ENCODE results near the gene TSPAN16.
"Not testable (repeated sequence)": the region's sequence is repeated elsewhere in the genome, so short reads cannot be mapped to it uniquely, and the experiment has no call there.

The TSPAN16 gene

GRCh38 chr19:11321191-11322126 lies 25.5 kb downstream of the TSPAN16 start:
- no peak for DNase-seq

- DNase-seq: no peak
Measured at GRCh38 chr19:11322269-11323024, 26.5 kb downstream of the TSPAN16 start.

- DNase-seq: no peak
Measured at GRCh38 chr19:11323601-11324078, 27.7 kb downstream of the TSPAN16 start.

- DNase-seq: no peak
Measured at GRCh38 chr19:11324079-11324661, 28.2 kb downstream of the TSPAN16 start.

DNA sequence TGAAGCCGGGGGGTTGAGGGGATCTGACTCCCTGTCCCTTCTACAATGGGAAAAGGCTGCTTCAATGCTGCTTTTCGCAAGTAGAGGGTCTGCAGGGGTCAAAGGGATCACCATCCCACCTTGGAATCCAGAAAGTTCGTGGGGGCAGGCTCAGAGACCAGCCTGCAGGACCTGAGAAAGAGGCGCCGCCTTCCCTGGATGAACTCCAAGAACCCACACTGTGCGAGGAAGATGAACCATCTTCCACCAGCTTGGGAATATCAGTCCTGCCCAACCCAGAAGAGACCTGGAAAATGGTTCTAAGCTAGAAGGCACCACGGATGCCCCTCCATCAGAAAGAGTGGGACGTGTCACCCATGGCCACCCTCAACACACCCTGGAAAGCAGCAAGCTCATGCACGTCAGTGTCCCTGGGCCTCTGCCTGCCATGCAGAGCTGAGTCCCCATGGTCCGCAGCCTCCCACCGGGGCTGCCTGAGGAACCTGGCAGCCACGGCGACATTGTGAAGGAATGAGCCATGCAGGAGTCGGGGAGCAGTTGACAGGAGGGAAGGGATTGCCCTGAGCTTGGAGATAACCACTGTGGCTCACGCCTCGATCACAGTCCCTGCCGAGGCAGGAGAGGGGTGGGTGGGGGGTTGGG lies 28.9 kb downstream of the TSPAN16 start:
- DNase-seq: no peak

GRCh38 chr19:11325544-11325943 lies 29.6 kb downstream of the TSPAN16 start:
- no peak for DNase-seq

GRCh38 chr19:11330127-11330526 lies 34.2 kb downstream of the TSPAN16 start:
- DNase-seq: no peak

DNA sequence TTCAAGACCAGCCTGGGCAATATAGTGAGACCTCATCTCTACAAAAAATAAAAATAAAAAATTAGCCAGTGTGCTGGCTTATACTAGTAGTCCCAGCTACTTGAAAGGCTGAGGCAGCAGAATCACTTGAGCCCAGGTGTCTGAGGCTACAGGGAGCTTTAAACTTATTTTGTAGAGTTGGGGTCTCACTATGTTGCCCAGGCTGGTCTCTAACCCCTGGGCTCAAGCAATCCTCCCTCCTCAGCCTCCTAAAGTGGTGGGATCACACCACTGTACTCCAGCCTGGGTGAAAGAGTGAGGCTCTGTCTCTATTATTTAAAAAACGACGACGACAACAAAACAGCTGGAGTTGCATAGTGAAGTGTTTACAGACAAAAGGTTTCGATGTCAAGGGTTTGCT lies 35.5 kb downstream of the TSPAN16 start:
- DNase-seq: no peak

GRCh38 chr19:11332822-11333221 lies 36.9 kb downstream of the TSPAN16 start:
- DNase-seq: no peak

DNA sequence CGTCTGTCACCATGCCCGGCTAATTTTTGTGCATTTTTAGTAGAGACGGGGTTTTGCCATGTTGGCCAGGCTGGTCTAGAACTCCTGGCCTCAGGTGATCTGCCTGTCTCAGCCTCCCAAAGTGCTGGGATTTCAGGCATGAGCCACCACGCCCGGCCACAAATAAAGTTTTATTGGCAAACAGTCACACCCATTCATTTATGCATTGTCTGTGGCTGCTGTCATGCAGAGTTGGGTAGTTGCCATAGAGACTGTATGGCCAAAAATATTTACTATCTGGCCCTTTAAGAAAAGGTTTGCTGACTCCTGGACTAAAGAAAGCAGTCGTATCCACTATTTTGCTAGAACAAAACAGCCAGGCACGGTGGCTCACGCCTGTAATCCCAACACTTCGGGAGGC lies 37.9 kb downstream of the TSPAN16 start:
- DNase-seq: not testable (repeated sequence)

GRCh38 chr19:11335449-11336146 lies 39.6 kb downstream of the TSPAN16 start:
- no peak for DNase-seq

GRCh38 chr19:11337080-11337479 lies 41.1 kb downstream of the TSPAN16 start:
- no peak for DNase-seq

- DNase-seq: no peak
Measured at GRCh38 chr19:11338121-11338520, 42.2 kb downstream of the TSPAN16 start.

- DNase-seq: no peak
Measured at GRCh38 chr19:11338569-11339253, 42.8 kb downstream of the TSPAN16 start.

DNA sequence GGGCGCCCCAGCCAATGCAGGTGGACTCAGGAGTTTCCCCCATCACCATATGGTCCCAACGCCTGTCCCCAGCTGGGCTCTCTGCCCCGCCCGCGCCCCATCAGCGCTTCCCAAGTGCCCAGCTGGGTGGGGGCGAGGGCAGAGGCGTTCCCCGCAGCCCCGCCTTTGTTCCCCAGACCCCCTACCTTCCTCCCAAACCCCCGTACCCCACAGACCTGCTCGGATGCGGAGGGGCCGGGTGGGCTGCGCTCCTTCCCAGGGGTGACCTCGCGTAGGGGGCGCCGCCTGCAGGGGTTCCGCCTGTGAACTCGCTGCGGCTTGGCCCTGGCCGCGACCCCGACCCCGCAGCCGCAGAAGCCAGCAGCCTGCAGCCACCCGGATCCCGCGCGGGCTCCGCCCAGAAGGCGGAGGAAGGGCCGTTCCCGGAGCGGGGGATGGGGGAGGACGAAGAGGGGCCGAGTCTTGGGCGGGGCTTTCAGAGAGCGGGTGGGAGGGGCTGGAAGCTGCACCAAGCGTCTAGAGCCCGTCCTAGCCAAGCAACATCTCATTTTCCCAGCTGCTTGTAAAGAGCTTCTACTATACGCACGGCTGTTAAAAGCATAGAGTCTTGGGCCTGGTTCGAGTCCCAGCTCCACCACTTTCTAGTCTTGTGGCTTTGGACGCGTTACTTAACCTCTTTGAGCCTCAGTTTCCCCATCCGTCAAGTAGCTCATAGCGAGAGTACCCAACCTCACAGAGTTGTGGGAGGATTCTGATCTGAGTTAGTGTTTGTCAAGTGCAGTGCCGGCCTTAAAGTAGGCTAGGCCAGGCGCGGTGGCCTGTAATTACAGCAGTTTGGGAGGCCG lies 43.5 kb downstream of the TSPAN16 start, which contains the start of gene RAB3D:
Gene RAB3D (minus strand): TSS at position 404 of the 845 bp plus-strand sequence. CDS start 2,258 bp downstream, outside the sequence.
- peak; percentile 82 for DNase-seq

GRCh38 chr19:11340099-11340467 lies 44.1 kb downstream of the TSPAN16 start:
- DNase-seq: not testable (repeated sequence)

DNA sequence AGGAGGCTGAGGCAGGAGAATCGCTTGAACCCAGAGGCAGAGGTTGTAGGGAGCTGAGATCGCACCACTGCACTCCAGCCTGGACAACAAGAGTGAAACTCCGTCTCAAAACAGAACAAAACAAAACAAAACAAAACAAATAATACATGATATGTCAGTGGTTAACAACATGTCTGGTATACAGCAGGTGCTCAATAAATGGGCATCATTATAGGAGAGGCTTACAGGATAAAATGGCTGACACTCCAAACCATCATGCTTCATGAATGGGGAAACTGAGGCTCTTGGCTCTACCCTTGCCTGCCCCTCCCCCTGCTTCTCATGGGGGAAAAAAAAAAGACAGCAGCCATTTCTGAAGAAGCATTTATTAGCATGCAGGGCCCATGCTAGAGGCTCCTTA lies 46.5 kb downstream of the TSPAN16 start:
- DNase-seq: no peak

DNA sequence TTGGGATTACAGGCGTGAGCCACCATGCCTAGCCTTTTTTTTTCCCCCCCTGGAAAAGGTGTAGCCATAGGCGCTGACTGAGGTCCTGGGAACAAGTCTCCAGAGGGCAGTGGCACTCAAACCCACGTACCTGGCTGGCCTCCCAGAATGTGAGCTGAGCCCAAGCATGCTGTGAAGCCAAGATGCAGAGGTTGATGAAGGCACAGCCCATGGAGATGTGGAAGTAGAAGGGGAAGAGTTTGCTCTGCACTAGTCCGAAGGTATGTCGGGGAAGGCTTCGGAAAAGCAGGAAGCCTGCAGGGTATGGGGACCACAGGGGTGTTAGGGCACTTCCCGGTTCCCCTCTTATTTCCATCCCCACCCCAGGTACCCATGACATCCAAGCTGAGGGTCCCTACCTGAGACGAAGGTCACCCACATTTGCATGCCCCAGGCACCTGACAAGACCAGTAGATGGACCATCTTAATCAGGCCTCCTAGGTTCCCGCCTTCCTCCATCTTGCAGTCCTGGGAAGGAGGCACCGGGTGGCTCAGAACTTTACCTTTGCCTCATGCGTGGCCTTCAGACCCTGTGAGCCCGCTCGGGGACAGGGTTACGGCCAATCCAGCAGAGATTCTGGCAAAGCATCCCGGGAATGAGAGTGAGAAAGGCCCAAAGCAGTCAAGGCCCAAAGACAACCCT lies 49.3 kb downstream of the TSPAN16 start:
- DNase-seq: no peak

DNA sequence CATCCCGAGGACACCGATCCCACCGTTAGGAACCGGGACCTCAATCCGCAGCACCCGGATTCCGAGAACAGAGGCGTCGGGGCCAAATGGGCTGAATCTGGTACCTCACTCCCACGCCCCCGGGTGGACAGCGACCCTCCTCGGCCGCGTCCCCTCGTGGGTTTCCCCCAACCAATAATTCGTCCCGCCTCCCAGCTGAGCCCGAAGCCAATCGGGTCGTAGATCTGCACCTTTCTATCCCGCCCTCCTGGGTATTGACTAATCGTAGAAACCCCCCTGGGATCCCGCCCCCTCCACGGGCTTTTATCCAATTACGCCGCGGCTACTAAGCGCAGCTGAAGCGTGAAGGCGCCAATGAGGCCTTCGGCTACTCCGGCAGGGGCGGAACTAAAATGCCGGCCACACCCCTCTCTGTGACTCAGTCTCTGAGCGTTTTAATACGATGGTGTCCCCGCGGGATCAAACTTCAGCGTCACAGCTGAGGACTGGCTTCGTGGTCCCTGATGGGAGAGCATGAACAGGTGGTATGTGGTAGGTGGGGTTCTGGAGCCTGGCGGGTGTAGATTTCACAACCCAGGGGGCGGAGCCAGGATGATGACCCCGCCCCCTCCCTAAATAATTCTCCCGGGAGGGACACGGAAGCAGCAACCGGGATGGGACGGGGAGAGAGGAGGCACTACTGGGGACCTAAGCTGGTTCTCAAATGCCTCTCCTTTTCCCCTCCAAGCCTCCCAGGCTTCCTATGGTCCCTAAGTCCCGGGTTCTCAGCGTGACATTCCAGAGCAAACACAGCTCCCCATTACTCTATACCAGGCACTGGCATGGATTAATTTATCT lies 50.4 kb downstream of the TSPAN16 start, which contains the start of the genes CCDC159 and TMEM205:
Gene CCDC159 (plus strand): TSS at position 416 of the 837 bp plus-strand sequence. CDS start 88 bp downstream, at position 504.
Gene TMEM205 (minus strand): TSS at position 165 of the 837 bp plus-strand sequence. CDS start 649 bp downstream, outside the sequence.
- DNase-seq: peak; percentile 94

Measured in NCI-H2227 treated with DMSO at 0.1 percent for 48 hours (cell line).